ENCODE results near the gene ORMDL3. TPM values are rescaled to one million over a fixed set of nuclear protein-coding genes. Genes with fewer than 3 reads are reported as not detected.

ORMDL3 gene
- total RNA-seq, 1 experiment from 2014 or later = 58.6 TPM

GRCh38 chr17:39898088-39898487 lies 29.3 kb downstream of the ORMDL3 start:
- Histone ChIP-seq H4K91ac (ENCODE audit: insufficient read length, low read depth, low read length) (no peak overlapping the region), H3K23ac (ENCODE audit: insufficient read length, low read depth, low read length) (no peak overlapping the region), H3K23me2 (ENCODE audit: insufficient read length, low read depth, low read length, poor library complexity, severe bottlenecking) (no peaks in the 10 kb centered on the region), H3K79me2 (ENCODE audit: insufficient read depth, low read length) (no peaks in the 10 kb centered on the region), H3K79me1 (ENCODE audit: insufficient read depth, low read depth, low read length, poor library complexity, severe bottlenecking) (no peaks in the 10 kb centered on the region), H3K14ac (ENCODE audit: insufficient read depth, low read length) (no peak overlapping the region), H4K8ac (replicated peaks; ENCODE audit: insufficient read length, low read depth, low read length) (no peak overlapping the region), H3K9ac (ENCODE audit: extremely low read depth, insufficient read length, low read length) (no peak overlapping the region), H3K4me1 (ENCODE audit: insufficient read depth, low read length) (no peaks in the 10 kb centered on the region), H2BK12ac (ENCODE audit: insufficient read length, low read depth, low read length) (no peak overlapping the region), H3K27ac (ENCODE audit: insufficient read length, low read depth, low read length) (no peak overlapping the region), H2AK5ac (ENCODE audit: insufficient read length, low read length) (no peak overlapping the region), H4K5ac (ENCODE audit: insufficient read length, low read depth, low read length) (no peak overlapping the region), H3T11ph (ENCODE audit: low read length) (no peak overlapping the region), H3K4ac (ENCODE audit: low read depth, low read length) (no peak overlapping the region), H2BK5ac (ENCODE audit: insufficient read length, low read length) (no peak overlapping the region), H3K56ac (ENCODE audit: insufficient read length, low read depth, low read length) (no peak overlapping the region), H2BK20ac (ENCODE audit: low read depth, low read length, poor library complexity, severe bottlenecking) (no peak overlapping the region), H3K9me3 (ENCODE audit: control insufficient read depth, low read depth, low read length) (no peaks in the 10 kb centered on the region), H4K20me1 (ENCODE audit: control insufficient read depth, insufficient read depth, insufficient read length) (no peaks in the 10 kb centered on the region), H2AFZ (ENCODE audit: low read length) (no peak overlapping the region), H3K27me3 (ENCODE audit: insufficient read depth, low read length) (no peaks in the 10 kb centered on the region), H3K4me2 (ENCODE audit: insufficient read depth, insufficient read length, low read length) (no peak overlapping the region), H2BK15ac (ENCODE audit: low read depth, low read length) (no peak overlapping the region), H2BK120ac (ENCODE audit: low read depth, low read length, poor library complexity, severe bottlenecking) (no peak overlapping the region), H3K18ac (ENCODE audit: insufficient read length, low read depth, low read length) (no peak overlapping the region)
- no peak for DNase-seq
- Mint-ChIP-seq H3K4me1 (no peaks in the 10 kb centered on the region), H3K27me3 (ENCODE audit: low read depth) (peaks cover 2% of the 10 kb centered on the region; the same call in 1 of the 2 replicates), H3K4me3 (no peak overlapping the region), H3K27ac (no peak overlapping the region), H3K9me3 (no peaks in the 10 kb centered on the region), H3K36me3 (ENCODE audit: insufficient read depth in 1 of 3, low read depth in 3 of 3) (no peaks in the 10 kb centered on the region)
- no peak for TF ChIP-seq CTCF (conservative IDR thresholded peaks at IDR 0.05)
- WGBS (ENCODE audit: extremely low coverage, insufficient read length, low lambda C conversion rate) = no CpG with 5 or more reads among the region's 4 CpGs

All from H9 (cell line).